Naive B cell (primary cell): ENCODE data around the gene ATF7IP. TPM values are rescaled to one million over a fixed set of nuclear protein-coding genes. Genes with fewer than 3 reads are reported as not detected.

Experiments
- ATAC-seq, 2 donors: fragments of 150-1000 bp; cut with Tn5 transposase; 2 replicates each; pipeline ENCODE4 v1.10.0; 2021; ENCODE audit warnings: low read depth in 2 of 2, mild to moderate bottlenecking in 2 of 2, moderate library complexity in 2 of 2
- DNase-seq: peaks from one replicate; pipeline ENCODE4 v3.0.0; 2022
- H3K27ac Mint-ChIP-seq, 6 donors: one replicate each; pipeline ENCODE4 v1.8.0; 2020 to 2022; ENCODE audit warnings: mild to moderate bottlenecking in 6 of 6, mixed read lengths in 6 of 6, moderate library complexity in 5 of 6, inconsistent platforms in 2 of 6
- H3K27me3 Mint-ChIP-seq, 3 donors: one replicate each; pipeline ENCODE4 v1.8.0; 2021 to 2022; ENCODE audit warnings: mixed read lengths in 3 of 3, mild to moderate bottlenecking in 1 of 3
- H3K36me3 Mint-ChIP-seq, 2 donors: one replicate each; pipeline ENCODE4 v1.8.0; 2020 to 2022; ENCODE audit warnings: mixed read lengths in 2 of 2, inconsistent platforms in 1 of 2, mild to moderate bottlenecking in 1 of 2
- H3K4me1 Mint-ChIP-seq, 3 donors: one replicate each; pipeline ENCODE4 v1.8.0; 2020 to 2022; ENCODE audit warnings: mixed read lengths in 3 of 3, inconsistent platforms in 1 of 3, mild to moderate bottlenecking in 1 of 3, moderate library complexity in 1 of 3
- H3K4me3 Mint-ChIP-seq, 8 donors: one replicate each; pipeline ENCODE4 v1.8.0; 2020 to 2022; ENCODE audit warnings: mild to moderate bottlenecking in 8 of 8, mixed read lengths in 8 of 8, moderate library complexity in 8 of 8, inconsistent platforms in 2 of 8
- H3K9me3 Mint-ChIP-seq, 7 donors: one replicate each; pipeline ENCODE4 v1.8.0; 2020 to 2022; ENCODE audit warnings: mixed read lengths in 7 of 7, mild to moderate bottlenecking in 5 of 7, inconsistent platforms in 2 of 7, moderate library complexity in 1 of 7
- polyA plus RNA-seq, 6 donors: library from polyadenylated mRNA; unstranded; fragments of 300-500 nt; fragmentation: Illumina TruSeq; gene quantifications; one replicate each; pipeline ENCODE4 v1.2.3, GENCODE V29; 2021; ENCODE audit warnings: low read depth in 6 of 6

The ATF7IP gene
- polyA plus RNA-seq, 6 donors from 2014 or later = 192 to 410 (median 247) TPM

- no peak for ATAC-seq
- DNase-seq = no peak
- no peaks in the 10 kb centered on the region for H3K4me1 Mint-ChIP-seq
- peaks cover 0 to 5% (median 0%) of the 10 kb centered on the region in 7 donors for H3K9me3 Mint-ChIP-seq
- H3K27me3 Mint-ChIP-seq = peaks cover 0 to 12% (median 5%) of the 10 kb centered on the region in 3 donors
- H3K36me3 Mint-ChIP-seq = peaks cover 4 to 6% of the 10 kb centered on the region in 2 donors
- H3K27ac Mint-ChIP-seq = peak overlapping the region in 1 of 6 donors; percentile 60
- no peak overlapping the region for H3K4me3 Mint-ChIP-seq
These were observed 180.0 kb downstream of the ATF7IP start for GRCh38 chr12:14545144-14546124.

GRCh38 chr12:14547571-14547970 lies 182.1 kb downstream of the ATF7IP start:
- DNase-seq = no peak
- Mint-ChIP-seq H3K27ac (no peak overlapping the region), H3K4me3 (no peak overlapping the region), H3K36me3 (peaks cover 4 to 6% of the 10 kb centered on the region in 2 donors), H3K27me3 (peaks cover 0 to 12% (median 5%) of the 10 kb centered on the region in 3 donors), H3K9me3 (peaks cover 0 to 8% (median 0%) of the 10 kb centered on the region in 7 donors), H3K4me1 (no peaks in the 10 kb centered on the region)
- ATAC-seq = no peak

GRCh38 chr12:14548609-14549008 lies 183.1 kb downstream of the ATF7IP start:
- H3K9me3 Mint-ChIP-seq = peaks cover 0 to 8% (median 0%) of the 10 kb centered on the region in 7 donors
- peaks cover 0 to 12% (median 5%) of the 10 kb centered on the region in 3 donors for H3K27me3 Mint-ChIP-seq
- peaks cover 4 to 6% of the 10 kb centered on the region in 2 donors for H3K36me3 Mint-ChIP-seq
- no peaks in the 10 kb centered on the region for H3K4me1 Mint-ChIP-seq
- no peak overlapping the region for H3K27ac Mint-ChIP-seq
- no peak for DNase-seq
- ATAC-seq = no peak
- no peak overlapping the region for H3K4me3 Mint-ChIP-seq

Other genes starting within 250 kb of the ATF7IP start
- 1 to 10 TPM in 3 of 6 donors, under 1 TPM in 3; 0.39 to 5.3 (median 1.6) TPM for gene PLBD1, start 202.2 kb downstream of the ATF7IP start, polyA plus RNA-seq